ENCODE measurements around the gene MTMR12. TPM values are rescaled to one million over a fixed set of nuclear protein-coding genes. Genes with fewer than 3 reads are reported as not detected.
"Not testable (repeated sequence)": the region's sequence is repeated elsewhere in the genome, so short reads cannot be mapped to it uniquely, and the experiment has no call there.

Gene MTMR12
- total RNA-seq, 1 donor from 2014 or later = 28.0 TPM

GRCh38 chr5:32323741-32324140 is 11.0 kb upstream of the MTMR12 start:
- Histone ChIP-seq H3K4me3 (ENCODE audit: low read depth, low read length) (no peak overlapping the region), H3K36me3 (ENCODE audit: control insufficient read depth, insufficient read depth, low read length) (no peaks in the 10 kb centered on the region), H3K27me3 (ENCODE audit: control insufficient read depth, insufficient read depth, low read length) (no peaks in the 10 kb centered on the region)
- DNase-seq (ENCODE audit: low read depth) = no peak
- TF ChIP-seq CTCF (IDR thresholded peaks at IDR 0.05; ENCODE audit: insufficient read depth, low read length, poor library complexity, severe bottlenecking) = no peak

DNA sequence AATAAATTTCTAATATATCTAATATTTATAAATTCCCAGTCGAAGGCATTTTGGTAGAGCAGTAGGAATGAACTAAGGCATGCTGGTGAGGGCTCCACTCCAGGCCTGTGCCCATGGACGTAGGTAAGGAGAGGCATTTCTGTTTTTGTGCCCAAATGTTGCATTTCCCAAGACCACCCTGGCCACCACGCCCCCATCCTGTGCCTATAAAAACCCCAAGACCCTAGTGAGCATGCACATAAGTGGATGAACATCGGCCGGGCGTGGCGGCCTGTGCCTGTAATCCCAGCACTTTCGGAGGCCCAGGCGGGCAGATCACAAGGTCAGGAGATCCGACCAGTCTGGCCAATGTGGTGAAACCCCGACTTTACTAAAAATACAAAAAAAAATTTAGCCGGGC is 10.1 kb upstream of the MTMR12 start:
- Histone ChIP-seq H3K4me3 (ENCODE audit: low read depth, low read length) (no peak overlapping the region), H3K36me3 (ENCODE audit: control insufficient read depth, insufficient read depth, low read length) (no peaks in the 10 kb centered on the region), H3K27me3 (ENCODE audit: control insufficient read depth, insufficient read depth, low read length) (no peaks in the 10 kb centered on the region)
- TF ChIP-seq CTCF (IDR thresholded peaks at IDR 0.05; ENCODE audit: insufficient read depth, low read length, poor library complexity, severe bottlenecking) = no peak
- DNase-seq (ENCODE audit: low read depth) = no peak

DNA sequence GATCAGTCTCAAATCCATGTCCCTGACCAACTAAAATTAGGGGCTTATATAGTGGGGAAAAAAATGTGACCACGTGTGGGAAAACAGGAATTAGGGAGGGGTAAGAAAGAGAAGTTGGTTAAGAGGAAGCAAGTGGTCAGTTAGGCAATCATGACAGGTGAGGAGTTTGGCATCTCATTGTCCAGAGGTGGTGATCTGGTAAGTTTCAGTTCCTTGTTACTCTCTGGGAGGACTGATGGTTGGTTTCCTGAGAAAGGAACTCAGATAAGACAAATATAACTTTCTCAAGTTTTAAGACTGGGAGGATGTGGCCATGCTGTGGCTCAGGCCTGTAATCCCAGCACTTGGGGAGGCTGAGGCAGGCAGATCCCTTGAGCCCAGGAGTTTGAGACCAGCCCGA is 9.0 kb upstream of the MTMR12 start:
- not testable (repeated sequence) for DNase-seq (ENCODE audit: low read depth)

GRCh38 chr5:32320576-32320975 is 7.8 kb upstream of the MTMR12 start:
- no peak for DNase-seq (ENCODE audit: low read depth)
- no peaks in the 10 kb centered on the region for H3K36me3 ChIP-seq (ENCODE audit: control insufficient read depth, insufficient read depth, low read length)
- H3K27me3 ChIP-seq (ENCODE audit: control insufficient read depth, insufficient read depth, low read length) = no peaks in the 10 kb centered on the region
- TF ChIP-seq CTCF (IDR thresholded peaks at IDR 0.05; ENCODE audit: insufficient read depth, low read length, poor library complexity, severe bottlenecking) = no peak
- no peak overlapping the region for H3K4me3 ChIP-seq (ENCODE audit: low read depth, low read length)

More for the DNA sequence above, 9.0 kb upstream of the MTMR12 start:
- H3K36me3 ChIP-seq (ENCODE audit: control insufficient read depth, insufficient read depth, low read length); H3K27me3 ChIP-seq (ENCODE audit: control insufficient read depth, insufficient read depth, low read length); H3K4me3 ChIP-seq (ENCODE audit: low read depth, low read length): not testable (repeated sequence)

DNA sequence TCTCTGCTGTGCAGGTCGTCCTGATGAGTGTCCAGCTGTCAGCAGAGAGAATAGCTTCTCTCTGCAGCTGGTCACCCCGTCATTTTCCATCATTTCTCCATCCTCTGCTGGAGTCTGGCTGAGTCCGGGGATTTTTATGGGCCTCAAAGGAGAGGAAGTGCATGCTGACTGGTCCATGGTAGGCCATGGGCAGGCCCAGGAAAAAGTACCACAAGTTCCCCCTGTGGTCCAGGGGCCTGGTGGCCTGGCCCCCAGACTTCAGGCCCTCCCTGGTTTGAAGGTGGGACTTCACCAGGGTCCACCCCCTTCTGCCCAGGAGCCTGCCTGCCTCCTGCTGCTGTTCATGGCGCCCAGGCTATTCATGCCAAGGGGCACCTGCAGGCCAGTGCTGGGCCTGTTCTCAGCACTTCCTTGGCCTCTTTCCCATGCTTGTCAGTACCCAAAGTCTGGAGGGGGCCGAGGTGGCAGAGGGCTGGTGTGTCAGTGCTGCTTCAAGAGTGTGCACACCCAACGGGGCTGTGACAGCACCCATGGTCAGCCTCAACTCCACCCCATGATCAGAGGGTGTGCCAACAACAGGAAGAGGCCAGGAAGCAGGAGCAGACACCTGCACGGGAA is 7.3 kb upstream of the MTMR12 start:
- no peaks in the 10 kb centered on the region for H3K36me3 ChIP-seq (ENCODE audit: control insufficient read depth, insufficient read depth, low read length)
- no peak for TF ChIP-seq CTCF (IDR thresholded peaks at IDR 0.05; ENCODE audit: insufficient read depth, low read length, poor library complexity, severe bottlenecking)
- no peak overlapping the region for H3K4me3 ChIP-seq (ENCODE audit: low read depth, low read length)
- H3K27me3 ChIP-seq (ENCODE audit: control insufficient read depth, insufficient read depth, low read length) = no peaks in the 10 kb centered on the region
- no peak for DNase-seq (ENCODE audit: low read depth)

DNA sequence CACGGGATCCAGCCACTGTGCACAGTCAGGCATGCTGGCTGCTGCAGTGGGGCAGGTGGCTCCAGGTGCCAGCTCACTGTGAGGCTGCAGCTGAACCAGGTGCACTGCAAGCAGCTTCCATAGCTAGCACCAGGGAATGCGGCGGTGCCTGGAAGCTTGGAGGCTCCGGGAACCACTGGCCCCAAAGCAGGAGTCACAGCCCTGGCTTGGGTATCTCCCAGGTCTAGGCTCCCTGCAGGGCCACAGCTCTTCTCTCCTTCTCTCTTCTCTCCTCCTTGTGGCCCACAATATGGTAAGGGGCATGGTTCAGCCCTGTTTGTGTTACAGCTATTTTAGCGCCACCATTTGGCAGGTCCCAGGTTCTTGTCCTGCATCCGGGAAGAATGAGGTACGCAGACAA is 6.7 kb upstream of the MTMR12 start:
- no peak for TF ChIP-seq CTCF (IDR thresholded peaks at IDR 0.05; ENCODE audit: insufficient read depth, low read length, poor library complexity, severe bottlenecking)
- DNase-seq (ENCODE audit: low read depth) = no peak

More for the DNA sequence above, 6.7 kb upstream of the MTMR12 start:
- H3K36me3 ChIP-seq (ENCODE audit: control insufficient read depth, insufficient read depth, low read length) = no peaks in the 10 kb centered on the region
- no peaks in the 10 kb centered on the region for H3K27me3 ChIP-seq (ENCODE audit: control insufficient read depth, insufficient read depth, low read length)
- no peak overlapping the region for H3K4me3 ChIP-seq (ENCODE audit: low read depth, low read length)

All from kidney epithelial cell (primary cell).